Raji (cell line): ENCODE data around the gene SUSD4.

Experiments
- POLR2A ChIP-seq: IDR thresholded peaks from 2 replicates; pipeline ENCODE4 v1.6.1; 2011; ENCODE audit warnings: low read depth, low read length, control low read depth; ENCODE audit not compliant: insufficient read depth

SUSD4 gene, protein sequence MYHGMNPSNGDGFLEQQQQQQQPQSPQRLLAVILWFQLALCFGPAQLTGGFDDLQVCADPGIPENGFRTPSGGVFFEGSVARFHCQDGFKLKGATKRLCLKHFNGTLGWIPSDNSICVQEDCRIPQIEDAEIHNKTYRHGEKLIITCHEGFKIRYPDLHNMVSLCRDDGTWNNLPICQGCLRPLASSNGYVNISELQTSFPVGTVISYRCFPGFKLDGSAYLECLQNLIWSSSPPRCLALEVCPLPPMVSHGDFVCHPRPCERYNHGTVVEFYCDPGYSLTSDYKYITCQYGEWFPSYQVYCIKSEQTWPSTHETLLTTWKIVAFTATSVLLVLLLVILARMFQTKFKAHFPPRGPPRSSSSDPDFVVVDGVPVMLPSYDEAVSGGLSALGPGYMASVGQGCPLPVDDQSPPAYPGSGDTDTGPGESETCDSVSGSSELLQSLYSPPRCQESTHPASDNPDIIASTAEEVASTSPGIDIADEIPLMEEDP

DNA sequence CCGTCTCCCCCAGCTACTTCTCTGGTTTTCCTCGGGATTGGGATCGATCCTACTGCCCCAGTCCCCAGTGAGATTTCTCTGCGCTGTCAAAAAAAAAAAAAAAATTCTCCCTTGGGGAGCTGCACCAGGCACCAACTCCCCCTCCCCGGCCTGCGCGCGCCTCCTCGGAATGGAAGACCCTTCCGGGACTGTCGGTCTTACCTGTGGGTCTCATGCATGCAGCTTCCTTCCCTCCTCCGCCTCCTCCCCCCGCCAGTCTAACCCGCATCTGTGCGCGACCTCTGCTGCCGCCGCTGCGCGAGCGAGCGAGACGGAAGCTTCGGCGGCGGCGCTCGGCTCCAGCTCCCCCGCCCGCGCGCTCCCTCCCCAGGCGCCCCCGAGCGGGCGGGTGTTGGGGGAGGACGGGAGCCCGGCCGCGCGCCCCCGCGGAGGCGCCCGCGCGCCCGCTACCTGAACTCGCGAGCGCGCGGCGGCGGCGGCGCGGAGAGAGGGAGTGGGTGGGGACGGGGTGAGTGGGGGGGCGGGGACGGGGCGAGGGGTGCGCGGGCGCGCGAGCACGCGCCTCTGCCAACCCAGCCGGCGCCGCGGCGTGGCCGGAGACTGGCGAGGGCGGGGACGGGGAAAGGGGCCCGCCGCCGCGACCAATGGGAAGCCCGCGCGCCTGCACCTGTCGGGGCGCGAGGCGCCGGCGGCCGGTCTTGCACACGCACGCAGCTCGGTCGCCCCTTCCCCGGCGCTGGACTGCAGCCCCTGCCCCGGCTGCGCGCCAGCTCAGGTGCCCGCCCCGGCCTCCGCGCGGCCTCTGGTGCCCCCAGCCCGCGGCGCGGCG lies at the start of gene SUSD4:
Gene SUSD4, minus strand, starts transcription at position 321 of the 829 bp plus-strand sequence. CDS start 751 bp downstream, outside the sequence.
- no peak for TF ChIP-seq POLR2A

DNA sequence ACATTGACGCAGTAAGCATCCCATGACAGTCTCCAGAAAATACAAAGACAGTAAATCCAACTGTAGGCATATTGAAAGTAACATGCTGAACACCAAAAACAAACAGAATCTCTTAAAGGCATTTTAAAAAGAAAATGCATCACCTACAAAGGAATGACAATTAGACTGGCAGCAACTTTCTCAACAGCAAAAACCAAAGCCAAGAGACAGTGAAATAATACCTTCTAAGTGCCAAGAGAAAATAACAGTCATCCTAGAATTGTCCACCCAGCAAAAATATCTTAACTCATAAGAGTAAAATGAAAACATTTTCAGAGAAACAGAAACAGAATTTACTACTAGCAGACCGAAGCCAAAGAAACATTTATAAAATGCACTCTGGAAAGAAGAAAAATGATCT lies 49.2 kb upstream of the SUSD4 start:
- TF ChIP-seq POLR2A = no peak

DNA sequence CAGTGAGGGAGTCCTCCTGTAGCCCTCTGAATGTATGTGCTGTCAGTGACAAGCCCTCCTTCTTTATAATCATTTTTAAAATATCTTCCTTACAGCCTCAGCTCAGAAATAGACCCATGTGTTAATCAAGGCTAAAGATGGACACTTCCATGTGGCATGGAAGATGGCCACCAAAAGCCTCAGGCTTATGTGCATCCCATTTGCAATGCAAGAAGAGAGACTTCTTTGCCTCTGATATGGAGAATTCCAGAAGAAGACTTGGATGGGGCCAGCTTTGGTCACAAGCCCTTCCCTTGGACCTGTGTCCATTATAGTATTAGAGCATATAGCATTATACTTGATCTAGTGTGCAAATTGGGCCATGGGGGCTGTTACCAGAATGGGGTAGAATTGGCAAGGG lies 47.7 kb upstream of the SUSD4 start:
- TF ChIP-seq POLR2A = no peak

DNA sequence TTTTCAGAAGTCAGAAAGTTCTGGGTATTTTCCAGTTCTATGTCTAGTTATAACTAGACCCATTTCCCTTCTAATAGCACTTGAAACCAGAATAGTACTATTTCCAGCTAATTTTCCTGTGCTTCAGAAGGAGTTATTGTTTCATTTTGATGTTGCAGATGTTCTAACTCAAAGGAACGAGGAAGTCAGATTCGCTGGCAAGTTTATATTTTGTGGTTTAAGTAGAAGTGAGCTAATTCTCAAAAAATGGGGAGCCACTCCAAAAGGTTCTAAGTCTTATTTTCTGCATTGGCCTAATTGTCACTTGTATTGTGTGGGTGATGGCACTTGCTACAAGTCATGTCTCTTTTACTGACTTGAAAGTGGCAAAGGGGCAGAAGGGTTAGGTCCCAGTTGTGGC lies 47.3 kb upstream of the SUSD4 start:
- no peak for TF ChIP-seq POLR2A

DNA sequence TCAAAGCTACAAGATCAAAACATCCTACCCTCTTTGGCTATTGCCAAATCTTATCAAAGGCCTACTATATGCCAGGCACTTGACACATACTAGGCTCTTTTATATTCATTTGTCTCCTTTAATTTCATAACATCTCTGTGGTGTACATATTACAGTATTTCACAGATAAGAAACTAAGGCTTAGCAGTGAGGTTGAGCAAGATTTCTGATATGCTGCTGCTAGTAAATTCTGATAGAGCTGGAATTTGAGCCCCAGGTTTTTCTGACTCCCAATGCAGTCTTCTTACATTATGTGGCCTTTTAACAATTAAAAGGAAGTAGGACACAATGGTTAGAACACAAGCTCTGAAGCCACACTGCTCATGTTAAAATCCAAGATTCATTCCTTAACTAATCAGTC lies 46.1 kb upstream of the SUSD4 start:
- TF ChIP-seq POLR2A = no peak

DNA sequence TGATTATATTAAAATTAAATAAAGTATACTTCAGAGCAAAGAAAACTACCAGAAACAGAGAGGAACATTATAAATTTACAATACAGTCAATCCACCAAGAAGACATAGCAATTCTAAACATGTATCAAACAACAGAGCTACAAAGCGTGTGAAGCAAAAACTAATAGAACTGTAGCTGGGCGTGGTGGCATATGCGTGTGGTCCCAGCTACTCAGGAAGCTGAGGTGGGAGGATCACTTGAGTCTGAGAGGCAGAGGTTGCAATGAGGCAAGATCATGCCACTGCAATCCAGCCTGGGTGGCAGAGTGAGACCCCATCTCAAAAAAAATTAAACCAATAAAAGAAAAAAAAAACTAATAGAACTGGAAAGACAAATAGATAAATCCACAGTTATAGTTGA lies 41.5 kb upstream of the SUSD4 start:
- TF ChIP-seq POLR2A = no peak

DNA sequence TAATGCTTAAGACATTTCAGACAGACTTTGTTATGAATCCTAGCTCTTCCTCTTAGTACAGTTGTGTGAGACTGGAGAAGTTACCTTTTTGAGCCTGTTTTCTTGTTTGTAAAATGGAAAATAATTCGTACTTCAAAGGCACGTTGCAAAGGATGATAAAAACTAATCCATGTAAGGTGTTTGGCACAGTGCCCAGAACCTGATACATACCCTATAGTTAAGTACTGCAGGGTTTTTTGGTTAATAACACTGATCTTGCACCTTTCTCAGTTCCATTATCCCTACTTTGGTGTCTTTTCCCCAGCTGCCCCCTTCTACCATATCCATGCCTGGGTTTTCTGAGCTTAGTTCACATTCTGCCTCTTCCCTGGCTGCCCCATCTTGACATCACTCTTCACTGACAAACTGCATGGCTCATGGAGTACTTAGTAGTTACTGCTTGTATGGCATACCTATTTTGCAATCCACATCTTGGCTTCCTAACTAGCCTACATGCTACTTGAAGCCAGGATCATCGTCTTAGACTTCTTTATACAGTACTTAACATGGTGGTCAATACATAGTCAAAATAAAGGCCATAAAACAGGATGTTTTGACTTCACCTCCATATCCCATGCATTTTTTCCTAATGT lies 39.3 kb upstream of the SUSD4 start:
- no peak for TF ChIP-seq POLR2A

DNA sequence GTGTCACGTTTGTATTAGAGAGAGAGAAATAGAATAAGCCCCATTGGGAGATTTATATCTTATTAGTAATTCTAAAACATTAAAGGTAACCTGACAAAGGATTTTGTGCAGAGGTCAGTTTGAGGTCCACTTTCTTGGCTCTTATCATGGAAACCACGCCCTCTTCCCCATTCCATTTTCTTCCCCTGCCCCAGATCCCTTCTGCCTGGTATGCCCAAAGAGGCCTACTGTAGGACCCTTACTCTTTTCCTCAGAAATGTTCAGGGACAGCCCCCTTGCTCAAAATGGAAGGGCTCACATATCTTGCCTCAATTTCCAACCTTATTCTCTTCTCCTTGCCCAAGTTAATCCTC lies 38.8 kb upstream of the SUSD4 start:
- no peak for TF ChIP-seq POLR2A

DNA sequence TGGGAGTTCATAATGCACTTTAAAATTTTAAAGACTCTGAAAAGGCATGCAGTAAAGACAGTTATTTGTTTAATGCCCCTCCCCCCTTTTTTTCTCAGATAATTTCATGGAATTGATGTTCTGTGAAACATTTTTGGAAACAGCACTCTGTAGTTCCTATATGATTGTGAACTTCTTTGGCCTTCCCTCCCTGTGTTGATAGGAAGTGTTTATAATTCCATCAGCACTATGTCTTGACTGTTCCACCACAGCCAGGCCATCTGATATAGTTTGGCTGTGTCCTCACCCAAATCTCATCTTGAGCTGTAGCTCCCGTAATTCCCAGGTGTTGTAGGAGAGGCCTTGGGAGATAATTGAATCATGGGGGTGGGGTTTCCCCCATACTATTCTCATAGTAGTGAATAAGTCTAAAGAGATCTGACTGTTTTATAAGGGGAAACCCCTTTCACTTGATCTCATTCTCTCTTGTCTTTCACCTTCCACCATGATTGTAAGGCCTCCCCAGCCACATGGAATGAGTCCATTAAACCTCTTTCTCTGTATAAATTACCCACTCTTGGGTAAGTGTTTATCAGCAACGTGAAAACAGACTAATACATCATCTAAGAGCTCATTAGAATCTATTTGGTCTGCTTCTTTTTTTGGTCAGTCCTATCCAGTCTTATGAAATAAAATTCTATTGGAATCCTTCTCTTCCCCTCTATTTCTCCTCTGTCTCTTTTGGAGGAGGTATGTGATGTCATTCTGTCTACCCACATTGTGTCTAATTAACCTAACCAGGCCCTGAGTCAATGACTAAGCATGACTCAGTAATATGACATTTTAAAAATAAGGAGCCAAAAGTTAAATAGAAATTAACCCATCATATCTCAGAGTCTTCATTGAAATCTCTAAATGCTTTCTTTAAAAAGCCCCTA lies 38.2 kb upstream of the SUSD4 start:
- TF ChIP-seq POLR2A = no peak

DNA sequence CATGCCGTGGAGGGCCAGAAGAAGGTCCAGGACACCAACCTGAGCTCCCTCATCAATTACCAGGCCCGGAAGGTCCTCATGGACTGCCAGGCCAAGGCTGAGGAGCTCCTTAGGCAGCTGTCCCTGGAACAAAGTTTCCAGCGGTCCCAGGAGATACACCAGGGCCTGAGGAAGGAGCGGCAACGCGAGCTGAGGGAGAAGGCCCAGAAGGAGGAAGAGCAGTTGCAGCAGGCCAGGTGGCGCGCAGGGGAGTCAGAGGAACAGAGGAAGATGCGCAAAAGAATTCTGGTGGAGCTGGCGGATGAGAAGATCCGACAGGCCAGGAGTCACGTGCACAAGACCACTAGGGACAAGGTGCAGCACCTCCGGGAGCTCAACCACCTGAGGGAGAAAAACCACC lies 30.7 kb upstream of the SUSD4 start:
- TF ChIP-seq POLR2A = no peak

DNA sequence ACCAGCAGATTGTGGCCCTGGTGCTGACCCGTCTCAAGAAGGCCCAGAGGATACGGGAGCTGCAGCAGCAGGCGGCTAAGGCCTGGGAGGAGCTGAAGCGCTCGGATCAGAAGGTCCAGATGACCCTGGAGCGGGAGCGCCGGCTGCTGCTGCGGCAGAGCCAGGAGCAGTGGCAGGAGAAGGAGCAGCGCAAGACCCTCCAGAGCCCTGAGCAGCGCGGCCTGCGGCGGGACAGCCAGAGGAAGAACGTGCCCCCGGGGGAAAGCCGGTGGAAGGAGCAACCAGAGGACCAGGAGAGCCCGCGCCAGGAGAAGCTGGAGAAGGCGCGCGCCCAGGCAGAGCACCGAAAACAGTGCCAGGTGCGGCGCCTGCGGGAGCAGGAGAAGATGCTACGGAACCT lies 30.3 kb upstream of the SUSD4 start:
- no peak for TF ChIP-seq POLR2A

DNA sequence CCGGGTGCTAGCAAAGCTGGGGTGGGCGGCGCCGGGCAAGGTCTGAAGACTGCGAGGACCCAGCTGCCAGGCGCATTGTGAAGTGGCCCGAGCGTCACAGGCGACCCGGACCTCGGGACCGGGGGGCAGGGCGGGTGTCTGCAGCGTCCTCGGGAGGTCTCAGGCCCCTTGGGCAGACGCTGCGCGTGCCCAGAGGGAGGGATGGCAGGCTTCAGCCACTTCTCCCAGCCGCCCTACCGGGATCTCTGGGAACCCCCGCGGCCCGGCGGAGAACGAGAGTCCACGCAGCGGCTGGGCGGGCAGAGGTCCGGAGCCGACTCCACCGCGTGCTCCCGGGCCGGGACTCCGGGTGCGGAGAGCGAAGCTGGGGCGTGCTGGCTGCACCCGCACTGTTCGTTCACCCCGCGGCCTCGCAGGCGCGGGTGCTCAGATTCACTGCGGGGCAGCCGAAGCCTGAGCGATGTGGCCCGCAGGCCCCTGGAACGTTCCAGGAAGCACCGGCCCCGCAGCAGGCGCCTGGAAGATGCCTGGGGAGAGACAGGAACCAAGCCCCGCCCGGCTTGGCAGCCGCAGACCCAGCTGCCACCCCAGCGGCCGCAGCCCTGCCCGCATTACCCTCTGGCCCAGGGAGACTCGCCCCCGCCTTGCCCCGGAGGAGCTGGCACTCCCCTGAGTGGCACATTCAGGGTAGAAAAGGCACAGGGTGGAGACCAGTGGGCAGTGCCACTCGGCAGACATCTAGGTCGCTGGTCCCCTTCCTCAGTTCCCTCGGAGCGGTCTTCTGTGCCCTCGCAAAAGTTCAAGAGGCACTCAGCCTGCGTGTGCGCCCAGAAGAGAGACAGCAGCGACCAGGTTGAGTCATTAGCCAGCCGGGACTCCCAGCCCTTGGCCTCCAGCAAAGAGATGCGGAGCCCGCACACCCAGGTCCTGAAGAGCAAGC lies 29.6 kb upstream of the SUSD4 start, which contains the start of gene CCDC185:
Gene CCDC185, plus strand, starts transcription at position 141 of the 940 bp plus-strand sequence. Its CDS starts 61 bp downstream, at position 202.
- TF ChIP-seq POLR2A = no peak

DNA sequence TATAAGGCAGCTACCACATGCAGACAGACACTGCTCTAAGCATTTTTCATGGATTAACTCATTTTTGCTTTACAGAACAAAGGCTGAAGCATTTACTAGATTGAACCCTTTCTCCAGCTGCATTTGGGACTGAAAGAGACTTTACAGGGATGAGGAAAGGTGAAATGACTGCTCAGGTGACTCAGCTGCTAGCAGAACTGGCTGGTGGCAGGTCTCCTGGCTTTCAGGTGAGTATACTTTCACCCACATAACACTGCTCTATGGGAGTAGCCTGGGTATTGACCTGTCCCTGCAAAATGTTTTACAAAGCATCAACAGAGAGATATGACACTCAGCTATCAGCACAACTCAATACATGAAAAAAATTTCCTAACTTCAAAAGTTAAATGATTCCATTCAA lies 26.6 kb upstream of the SUSD4 start:
- TF ChIP-seq POLR2A = no peak
